GM21390 (cell line): ENCODE data around the gene CYP4F22.
"Not testable (repeated sequence)": the region's sequence is repeated elsewhere in the genome, so short reads cannot be mapped to it uniquely, and the experiment has no call there.

ENCODE experiments used
- ATAC-seq: cut with Tn5 transposase; IDR thresholded peaks from one replicate; pipeline ENCODE4 v1.9.1; 2021; ENCODE audit not compliant: unreplicated experiment

Gene CYP4F22

DNA sequence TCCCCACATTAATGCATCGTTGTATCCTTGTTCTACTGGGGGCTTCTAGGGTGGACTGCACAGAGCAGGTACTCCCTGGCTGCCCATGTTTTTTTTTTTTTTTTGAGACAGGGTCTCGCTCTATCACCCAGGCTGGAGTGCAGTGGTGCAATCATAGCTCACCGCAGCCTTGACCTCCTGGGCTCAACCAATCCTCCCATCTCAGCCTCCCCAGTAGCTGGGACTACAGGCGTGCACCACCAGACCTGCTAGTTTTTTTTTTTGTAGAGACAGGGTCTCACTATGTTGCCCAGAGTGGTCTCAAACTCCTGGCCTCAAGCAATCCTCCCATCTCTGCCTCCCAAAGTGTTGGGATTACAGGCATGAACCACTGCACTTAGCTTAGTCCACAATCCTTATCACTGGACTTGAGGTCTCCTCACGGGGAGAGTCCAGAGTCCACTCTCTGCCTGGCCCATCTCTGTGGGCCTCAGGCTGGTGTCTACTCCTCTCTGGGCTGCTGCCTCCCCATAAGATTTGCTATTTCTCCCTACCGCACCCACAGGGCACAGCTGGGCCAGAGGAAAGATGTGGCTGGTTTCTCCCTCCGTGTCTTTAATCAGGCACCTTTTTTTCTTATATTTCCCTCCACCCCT lies 56.3 kb downstream of the CYP4F22 start:
- no peak for ATAC-seq

GRCh38 chr19:15570420-15570819 lies 62.1 kb downstream of the CYP4F22 start:
- ATAC-seq = no peak

DNA sequence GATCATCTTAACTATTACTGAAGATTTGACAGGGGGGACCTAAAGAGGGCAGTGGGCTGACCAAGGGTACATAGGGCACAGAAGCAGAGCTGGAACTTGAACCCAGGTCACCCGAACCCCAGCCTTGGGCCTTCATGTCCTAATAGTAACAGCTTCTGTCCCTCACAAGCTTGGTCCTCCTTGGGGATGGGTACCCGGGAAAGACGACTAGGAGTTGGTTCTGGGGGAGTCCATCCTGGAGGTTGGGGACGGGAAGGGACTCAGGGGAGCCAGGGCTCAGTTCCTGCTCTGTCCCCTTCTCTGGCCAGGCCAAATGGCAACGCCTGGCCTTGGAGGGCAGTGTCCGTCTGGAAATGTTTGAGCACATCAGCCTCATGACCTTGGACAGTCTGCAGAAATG lies 67.1 kb downstream of the CYP4F22 start:
- no peak for ATAC-seq

- ATAC-seq = no peak
Observed at GRCh38 chr19:15576526-15577156, 68.3 kb downstream of the CYP4F22 start.

- no peak for ATAC-seq
Observed at GRCh38 chr19:15577184-15577771, 69.0 kb downstream of the CYP4F22 start.

- ATAC-seq = no peak
Observed at GRCh38 chr19:15583346-15583745, 75.0 kb downstream of the CYP4F22 start.

GRCh38 chr19:15584095-15584494 lies 75.8 kb downstream of the CYP4F22 start:
- ATAC-seq = no peak

- ATAC-seq = no peak
Observed at GRCh38 chr19:15584541-15585115, 76.3 kb downstream of the CYP4F22 start.

DNA sequence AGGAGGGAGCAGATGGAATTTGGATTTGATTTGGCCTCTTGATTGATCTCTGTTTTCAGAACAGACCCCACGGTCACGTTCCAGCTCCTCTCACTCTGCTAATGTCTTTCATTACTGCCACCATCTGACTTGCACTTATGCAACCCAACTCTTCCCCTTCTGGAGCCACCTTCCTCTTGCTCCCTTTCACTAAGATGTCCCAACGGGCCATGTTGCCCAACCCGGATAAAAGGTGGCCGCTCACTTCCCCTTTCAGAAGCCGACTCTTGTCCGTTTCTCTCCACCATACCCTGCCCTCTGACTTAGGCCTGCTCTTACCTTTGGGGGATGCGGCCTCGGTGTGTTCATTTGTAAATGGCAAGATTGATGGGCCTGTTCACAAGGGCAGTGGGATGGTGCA lies 79.3 kb downstream of the CYP4F22 start:
- no peak for ATAC-seq

GRCh38 chr19:15588265-15588664 lies 79.9 kb downstream of the CYP4F22 start:
- ATAC-seq = no peak

- no peak for ATAC-seq
Observed at GRCh38 chr19:15589760-15590451, 81.6 kb downstream of the CYP4F22 start.

GRCh38 chr19:15591796-15592195 lies 83.5 kb downstream of the CYP4F22 start:
- ATAC-seq = no peak

GRCh38 chr19:15592506-15592905 lies 84.2 kb downstream of the CYP4F22 start:
- not testable (repeated sequence) for ATAC-seq

GRCh38 chr19:15593766-15594165 lies 85.4 kb downstream of the CYP4F22 start:
- ATAC-seq = not testable (repeated sequence)

- no peak for ATAC-seq
Observed at GRCh38 chr19:15595069-15595468, 86.7 kb downstream of the CYP4F22 start.
